Neural cell (in vitro differentiated cells): Measurements from ENCODE around the gene SDC4. TPM values are rescaled to one million over a fixed set of nuclear protein-coding genes. Genes with fewer than 3 reads are reported as not detected.

ENCODE experiments used
- H2AFZ ChIP-seq: fragments of 200-600, 300-800 bp; sonication (generic), shearing (Covaris generic); 2 replicates; pipeline ENCODE4 v1.6.0; 2014; ENCODE audit warnings: low read depth, mild to moderate bottlenecking, antibody characterized with exemption, low read length, moderate library complexity
- H3F3A ChIP-seq: fragments of 200-600 bp; shearing (Covaris generic); 2 replicates; pipeline ENCODE4 v1.6.1; 2016; ENCODE audit warnings: mild to moderate bottlenecking, moderate library complexity, mixed read lengths, antibody characterized with exemption, low read length; ENCODE audit not compliant: insufficient read depth, poor library complexity, severe bottlenecking
- H3K27ac ChIP-seq: fragments of 200-600, 300-800 bp; sonication (generic), shearing (Covaris generic); 2 replicates; pipeline ENCODE4 v1.5.1; 2014; ENCODE audit warnings: mild to moderate bottlenecking, low read length, moderate library complexity
- H3K27me3 ChIP-seq: fragments of 300-800, 200-600 bp; sonication (generic), shearing (Covaris generic); 2 replicates; pipeline ENCODE4 v1.6.0; 2014; ENCODE audit warnings: mild to moderate bottlenecking, low read depth, low read length, moderate library complexity; ENCODE audit not compliant: insufficient read depth
- H3K36me3 ChIP-seq: fragments of 300-800, 200-600 bp; sonication (generic), shearing (Covaris generic); 2 replicates; pipeline ENCODE4 v1.5.1; 2014; ENCODE audit warnings: mild to moderate bottlenecking, antibody characterized with exemption, low read length, moderate library complexity; ENCODE audit not compliant: insufficient read depth
- H3K4me2 ChIP-seq: fragments of 300-800, 200-600 bp; sonication (generic), shearing (Covaris generic); 2 replicates; pipeline ENCODE4 v1.6.0; 2014; ENCODE audit warnings: mild to moderate bottlenecking, low read length
- H3K4me3 ChIP-seq: fragments of 300-800, 200-600 bp; sonication (generic), shearing (Covaris generic); 2 replicates; pipeline ENCODE4 v1.5.1; 2014; ENCODE audit warnings: mild to moderate bottlenecking, low read length, moderate library complexity
- H3K79me2 ChIP-seq: fragments of 200-600 bp; shearing (Covaris generic); replicated peaks from 2 replicates; pipeline ENCODE4 v1.6.0; 2014; ENCODE audit warnings: mild to moderate bottlenecking, low read length, moderate library complexity; ENCODE audit not compliant: insufficient read depth
- H3K9ac ChIP-seq: fragments of 300-800, 200-600 bp; sonication (generic), shearing (Covaris generic); 2 replicates; pipeline ENCODE4 v1.6.1; 2016; ENCODE audit warnings: mild to moderate bottlenecking, low read length, mixed read lengths
- H3K9me2 ChIP-seq: fragments of 200-600 bp; shearing (Covaris generic); 2 replicates; pipeline ENCODE4 v1.6.1; 2016; ENCODE audit warnings: mild to moderate bottlenecking, low read length, mixed read lengths; ENCODE audit not compliant: insufficient read depth
- H3K9me3 ChIP-seq: fragments of 200-600, 300-800 bp; sonication (generic), shearing (Covaris generic); 2 replicates; pipeline ENCODE4 v1.6.1; 2016; ENCODE audit warnings: mild to moderate bottlenecking, mixed run types, low read length, moderate library complexity, mixed read lengths
- H4K20me1 ChIP-seq: fragments of 200-600 bp; shearing (Covaris generic); 2 replicates; pipeline ENCODE4 v1.6.1; 2016; ENCODE audit warnings: mild to moderate bottlenecking, mixed run types; ENCODE audit not compliant: insufficient read depth
- CTCF ChIP-seq: fragments of 450-650 bp; IDR thresholded peaks from 2 replicates; pipeline ENCODE4 v1.5.1; 2014; ENCODE audit warnings: antibody characterized with exemption, mild to moderate bottlenecking, moderate library complexity; ENCODE audit not compliant: poor library complexity, severe bottlenecking
- EP300 ChIP-seq: fragments of 450-650 bp; conservative IDR thresholded peaks from 2 replicates; pipeline ENCODE4 v1.6.1; 2014; ENCODE audit warnings: antibody characterized with exemption, mild to moderate bottlenecking, moderate library complexity; ENCODE audit not compliant: poor library complexity, severe bottlenecking
- EZH2 ChIP-seq: fragments of 200-600, 300-800 bp; shearing (Covaris generic), sonication (generic); IDR thresholded peaks from 2 replicates; pipeline ENCODE4 v1.6.1; 2014; ENCODE audit warnings: antibody characterized with exemption, low read length, borderline replicate concordance, mild to moderate bottlenecking; ENCODE audit not compliant: insufficient read depth, poor library complexity, severe bottlenecking
- MXI1 ChIP-seq: fragments of 450-650 bp; conservative IDR thresholded peaks from 2 replicates; pipeline ENCODE4 v1.6.1; 2014; ENCODE audit warnings: antibody characterized with exemption, mild to moderate bottlenecking; ENCODE audit not compliant: poor library complexity, severe bottlenecking
- POLR2AphosphoS5 ChIP-seq: IDR thresholded peaks from 2 replicates; pipeline ENCODE4 v1.6.1; 2012
- RAD21 ChIP-seq: fragments of 450-650 bp; conservative IDR thresholded peaks from 2 replicates; pipeline ENCODE4 v1.6.1; 2014; ENCODE audit warnings: antibody characterized with exemption, mild to moderate bottlenecking, moderate library complexity
- REST ChIP-seq: IDR thresholded peaks from 2 replicates; pipeline ENCODE4 v1.6.1; 2012; ENCODE audit warnings: borderline replicate concordance
- SMC3 ChIP-seq: fragments of 450-650 bp; conservative IDR thresholded peaks from 2 replicates; pipeline ENCODE4 v1.6.1; 2014; ENCODE audit warnings: antibody characterized with exemption, mild to moderate bottlenecking, moderate library complexity; ENCODE audit not compliant: poor library complexity
- TAF1 ChIP-seq: IDR thresholded peaks from 2 replicates; pipeline ENCODE4 v1.6.1; 2012; ENCODE audit warnings: low read depth
- polyA plus RNA-seq: library from polyadenylated mRNA; depleted of rRNA; stranded (reverse); fragments of >200 nt; gene quantifications from 2 replicates; pipeline ENCODE4 v1.2.3, GENCODE V29; 2014

Gene SDC4
- polyA plus RNA-seq, 1 donor from 2014 or later = not detected

GRCh38 chr20:45282700-45283550 lies 65.3 kb downstream of the SDC4 start:
- TF ChIP-seq RAD21 = no peak
- no peak for TF ChIP-seq SMC3
- TF ChIP-seq EZH2 = no peak
- no peak for TF ChIP-seq REST
- TF ChIP-seq POLR2AphosphoS5 = no peak
- no peak for TF ChIP-seq TAF1
- TF ChIP-seq MXI1 = no peak
- no peak for TF ChIP-seq EP300
- TF ChIP-seq CTCF = no peak
- Histone ChIP-seq H3K27ac (no peak overlapping the region), H3F3A (no peaks in the 10 kb centered on the region)

GRCh38 chr20:45279992-45280391 lies 68.2 kb downstream of the SDC4 start:
- no peak overlapping the region for H3K9ac ChIP-seq
- no peak overlapping the region for H2AFZ ChIP-seq
- no peaks in the 10 kb centered on the region for H3K9me3 ChIP-seq
- H3K27me3 ChIP-seq = no peaks in the 10 kb centered on the region
- H3K79me2 ChIP-seq = no peaks in the 10 kb centered on the region
- H3K4me3 ChIP-seq = no peak overlapping the region
- H3K4me2 ChIP-seq = no peak overlapping the region
- no peak for TF ChIP-seq POLR2AphosphoS5
- TF ChIP-seq REST = no peak
- no peak for TF ChIP-seq RAD21
- TF ChIP-seq EZH2 = no peak
- TF ChIP-seq MXI1 = no peak
- no peak for TF ChIP-seq SMC3
- no peak for TF ChIP-seq CTCF
- TF ChIP-seq TAF1 = no peak
- TF ChIP-seq EP300 = no peak
- H3K27ac ChIP-seq = no peak overlapping the region
- no peaks in the 10 kb centered on the region for H3K36me3 ChIP-seq
- no peaks in the 10 kb centered on the region for H3K9me2 ChIP-seq
- no peaks in the 10 kb centered on the region for H3F3A ChIP-seq
- H4K20me1 ChIP-seq = no peaks in the 10 kb centered on the region

More at GRCh38 chr20:45282700-45283550, 65.3 kb downstream of the SDC4 start:
- H3K79me2 ChIP-seq = no peaks in the 10 kb centered on the region
- H3K4me2 ChIP-seq = no peak overlapping the region
- no peak overlapping the region for H3K9ac ChIP-seq
- H3K9me2 ChIP-seq = no peaks in the 10 kb centered on the region
- no peak overlapping the region for H3K4me3 ChIP-seq
- no peaks in the 10 kb centered on the region for H3K9me3 ChIP-seq
- no peaks in the 10 kb centered on the region for H4K20me1 ChIP-seq
- H3K36me3 ChIP-seq = no peaks in the 10 kb centered on the region
- no peaks in the 10 kb centered on the region for H3K27me3 ChIP-seq
- no peak overlapping the region for H2AFZ ChIP-seq
